Islet precursor cell (in vitro differentiated cells): ENCODE results near the gene TMEM132C.
A peak's percentile ranks its signal among the peaks of the same experiment; 100 is the strongest.

Experiments used
- DNase-seq: peaks from one replicate; pipeline ENCODE4 v3.0.0-alpha.2; 2018

TMEM132C gene

DNA sequence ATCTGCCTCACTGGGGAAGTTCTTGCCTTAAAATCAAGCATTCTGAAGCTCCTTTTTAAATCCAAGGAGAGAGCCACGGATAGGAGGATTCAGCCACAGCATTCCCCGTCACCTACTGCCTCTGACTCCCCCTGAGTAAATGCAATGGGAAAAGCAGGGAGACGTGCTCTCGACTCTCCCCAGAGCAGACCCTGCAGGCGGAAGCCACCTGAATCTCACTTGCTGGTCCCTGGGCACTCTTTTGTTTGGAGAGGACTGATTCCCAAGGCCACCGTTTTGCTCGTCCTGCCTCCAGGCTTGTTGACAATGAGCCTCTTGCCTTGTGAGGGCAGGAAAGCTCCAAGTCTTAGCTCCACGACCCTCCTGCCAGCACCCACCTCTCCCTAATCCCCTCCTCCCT is 352.3 kb downstream of the TMEM132C start:
- no peak for DNase-seq

DNA sequence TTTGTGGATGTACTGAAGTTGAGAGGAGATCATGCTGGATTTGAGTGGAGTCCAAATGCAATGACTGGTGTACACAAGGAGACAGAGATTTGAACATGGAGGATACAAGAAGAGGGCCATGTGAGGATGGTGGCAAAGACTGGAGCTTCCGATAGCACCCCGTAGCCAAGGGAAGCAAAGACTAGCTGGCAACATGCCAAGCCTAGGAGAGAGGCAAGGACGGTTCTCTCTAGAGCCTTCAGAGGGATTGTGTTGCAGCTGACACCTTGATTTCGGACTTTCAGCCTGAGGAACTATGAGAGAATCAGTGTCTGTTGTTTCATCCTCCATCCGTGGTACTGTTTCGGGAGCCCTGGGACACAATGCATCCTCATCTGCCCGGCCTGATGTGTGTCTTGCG is 354.3 kb downstream of the TMEM132C start:
- DNase-seq, result no peak

- DNase-seq, result no peak
Measured at GRCh38 chr12:128623748-128624147, 356.8 kb downstream of the TMEM132C start.

DNA sequence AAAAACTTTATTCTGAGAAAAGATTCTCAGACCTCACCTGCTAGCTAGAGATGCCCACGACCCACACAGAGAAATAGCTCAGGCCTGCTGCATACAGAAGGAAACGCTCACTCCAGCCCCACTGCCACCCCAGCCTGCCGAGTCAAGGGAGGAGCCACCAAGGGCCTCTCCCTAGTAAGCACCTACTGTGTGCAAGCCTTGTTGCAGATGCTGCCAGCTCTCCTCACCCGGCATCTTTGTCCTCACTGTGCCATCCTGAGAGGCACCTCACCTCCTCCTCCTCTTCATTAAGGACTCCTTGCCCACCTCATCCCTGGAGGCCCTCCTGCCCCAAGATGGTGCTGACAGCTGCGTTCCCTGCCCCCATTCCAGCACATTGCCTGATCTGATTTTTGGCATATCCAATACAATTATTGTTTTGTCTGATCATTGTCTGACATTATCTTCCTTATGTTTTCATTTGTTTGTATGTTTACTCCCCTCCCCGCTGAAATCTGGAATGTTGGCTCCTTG is 359.9 kb downstream of the TMEM132C start:
- DNase-seq, result no peak

DNA sequence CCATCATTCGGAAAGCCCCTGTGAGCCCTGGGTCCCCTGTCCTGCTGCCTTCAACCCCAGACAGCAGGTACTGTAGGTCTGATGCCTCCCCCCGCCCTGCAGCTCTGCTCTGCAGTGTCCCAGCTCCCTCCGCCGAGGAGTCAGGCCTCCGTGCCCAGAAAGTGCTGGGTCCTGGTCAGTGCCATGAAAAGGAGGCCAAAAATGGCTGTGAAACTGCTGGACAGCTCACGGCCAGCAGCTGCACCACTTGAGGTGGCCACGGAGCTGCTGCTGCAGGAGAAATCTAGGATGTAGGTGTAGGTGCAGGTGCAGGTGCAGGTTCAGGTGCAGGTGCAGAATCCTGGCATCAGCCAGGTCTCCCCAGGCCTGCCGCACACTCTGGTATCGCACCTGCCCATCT is 360.7 kb downstream of the TMEM132C start:
- no peak for DNase-seq

DNA sequence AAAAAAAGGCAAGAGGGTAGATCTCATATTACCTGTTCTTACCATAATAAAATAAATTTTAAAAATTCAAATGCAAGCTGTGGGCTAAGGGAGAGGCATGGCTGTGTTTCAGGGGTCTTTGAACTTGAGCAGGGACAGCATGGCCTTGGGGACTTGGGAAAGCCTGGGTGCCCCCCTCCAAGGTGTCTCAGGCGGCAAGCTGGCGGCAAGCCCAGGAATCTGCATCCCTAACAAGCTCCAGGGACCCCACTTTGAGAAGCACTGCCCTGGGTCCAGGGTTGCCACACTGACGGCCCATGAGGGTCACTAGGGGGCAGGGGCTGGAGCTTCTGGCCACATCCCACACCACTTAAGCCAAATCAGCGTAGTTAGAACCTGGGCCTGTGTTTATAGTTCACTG is 363.0 kb downstream of the TMEM132C start:
- no peak for DNase-seq

DNA sequence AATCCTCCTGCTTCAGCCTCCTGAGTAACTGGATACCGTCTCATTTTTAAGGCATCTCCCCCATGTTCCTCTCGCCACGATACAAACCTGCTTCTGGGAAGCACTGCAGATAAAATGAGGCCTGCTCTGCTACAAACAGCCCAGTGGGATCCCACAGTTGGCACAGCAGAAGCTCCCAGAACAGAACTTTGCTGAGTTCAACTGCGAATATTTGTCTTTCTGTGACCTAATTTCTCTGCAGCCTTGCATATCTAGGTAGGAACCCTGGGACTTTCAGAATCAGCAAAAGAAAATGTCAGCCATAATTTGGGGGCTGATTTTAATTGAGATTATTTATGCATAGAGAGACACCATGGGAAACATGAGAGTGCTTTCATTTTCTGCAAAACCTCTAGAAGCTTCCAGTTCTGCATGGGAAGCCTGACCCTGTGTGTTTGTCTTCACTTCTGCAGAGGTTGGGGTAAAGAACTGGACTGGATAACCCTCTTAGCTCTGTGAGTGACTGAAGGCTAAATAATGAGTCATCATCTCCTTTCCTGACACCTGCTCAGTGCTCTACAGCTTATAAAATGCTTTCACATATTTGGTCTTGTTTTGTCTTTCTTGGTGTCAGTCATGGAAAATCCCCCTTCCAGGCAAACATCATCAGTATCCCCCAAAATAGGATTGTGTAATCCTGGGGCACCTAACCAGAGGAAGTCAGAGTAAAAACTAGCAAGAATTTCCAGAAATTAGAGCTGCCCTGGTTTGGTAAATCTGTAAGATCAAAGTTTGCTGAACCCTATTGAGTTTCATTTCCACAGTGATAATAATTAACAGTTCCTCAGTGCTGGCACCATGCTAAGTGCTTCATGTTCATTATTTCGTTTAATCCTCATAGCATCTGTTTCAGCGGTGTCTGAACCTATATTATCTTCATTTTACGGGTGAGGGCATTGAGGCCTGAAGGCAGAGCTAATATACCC is 371.0 kb downstream of the TMEM132C start:
- DNase-seq, result no peak

- DNase-seq, result no peak
Measured at GRCh38 chr12:128639089-128639488, 372.1 kb downstream of the TMEM132C start.

GRCh38 chr12:128643155-128643554 is 376.2 kb downstream of the TMEM132C start:
- no peak for DNase-seq

DNA sequence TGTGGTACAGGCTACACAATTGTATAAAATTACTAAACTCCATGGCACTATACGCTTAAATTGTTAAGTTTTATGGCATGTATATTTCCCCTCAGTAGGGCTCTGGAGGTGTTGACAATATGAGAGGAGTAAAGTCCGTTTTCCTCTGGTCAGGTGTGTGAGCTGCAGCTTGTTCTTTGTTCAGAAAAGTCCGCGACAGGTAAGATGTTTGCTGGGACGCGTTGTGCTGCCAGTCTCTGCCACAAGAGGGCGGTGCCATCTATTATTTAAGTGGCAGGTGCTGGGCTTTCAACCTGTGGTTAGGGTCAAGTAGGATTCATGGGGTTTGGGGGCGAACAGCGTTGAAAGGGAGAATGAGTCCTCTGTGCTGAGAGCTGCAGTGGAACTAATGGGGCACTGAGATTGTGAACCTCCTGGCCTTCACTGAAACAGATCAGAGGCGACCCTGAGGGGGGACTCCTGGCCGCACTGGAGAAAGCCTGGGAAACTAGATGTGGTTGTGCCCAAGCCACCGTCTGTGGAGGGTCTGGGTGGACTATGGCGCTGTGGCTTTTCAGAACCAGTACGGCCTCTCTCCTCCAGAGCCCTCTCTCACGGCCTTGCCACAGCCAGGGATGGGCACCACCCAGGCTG is 377.8 kb downstream of the TMEM132C start:
- DNase-seq, result peak; percentile 81

DNA sequence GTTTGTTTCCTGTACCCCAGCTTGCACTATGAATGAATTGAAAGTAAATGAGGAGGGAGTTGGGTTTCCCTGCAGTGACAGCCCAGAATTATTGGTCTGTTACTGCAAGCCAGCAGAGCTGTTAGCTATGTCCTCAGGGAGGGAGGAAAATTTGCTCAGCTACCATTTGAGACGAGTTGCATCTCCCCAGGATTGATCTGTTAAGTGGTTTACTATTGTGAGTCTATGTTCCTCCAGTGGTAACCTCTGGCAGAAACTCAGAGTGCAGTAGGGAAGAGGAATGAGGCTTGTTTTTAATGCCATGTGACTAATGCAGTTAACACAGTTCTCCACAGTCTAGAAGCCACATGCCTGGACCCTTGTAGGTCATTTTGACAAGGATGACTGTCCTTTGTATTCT is 382.9 kb downstream of the TMEM132C start:
- DNase-seq, result no peak

DNA sequence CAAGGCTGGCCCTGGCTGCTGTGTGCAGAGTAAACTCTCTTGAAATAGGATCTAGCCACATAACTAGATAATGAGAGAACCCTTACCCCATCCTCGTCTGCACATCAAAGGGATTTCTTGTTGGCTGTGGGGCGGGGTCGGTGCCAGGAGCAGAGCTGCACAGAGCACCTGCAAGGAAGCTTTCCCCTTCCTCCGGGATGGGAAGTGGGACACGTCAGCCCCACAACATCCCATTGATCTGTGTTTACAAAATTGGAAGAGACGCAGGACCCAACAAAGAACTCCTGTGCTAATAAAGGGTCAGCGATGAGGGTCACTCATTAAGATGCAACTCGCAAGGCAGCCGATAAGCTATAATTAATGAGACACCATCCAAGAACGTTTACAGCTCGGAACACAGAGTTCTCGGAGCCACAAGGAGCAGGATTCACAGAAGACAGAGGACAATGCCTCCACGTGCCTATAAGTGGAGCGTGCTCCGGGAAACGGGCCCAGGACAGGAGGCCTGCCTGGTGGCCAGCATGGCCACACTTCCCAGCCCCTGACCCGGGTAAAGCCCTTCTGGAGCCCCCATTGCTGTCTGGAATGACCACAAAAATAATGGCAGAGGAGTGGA is 385.3 kb downstream of the TMEM132C start:
- no peak for DNase-seq

GRCh38 chr12:128654468-128654867 is 387.5 kb downstream of the TMEM132C start:
- no peak for DNase-seq

DNA sequence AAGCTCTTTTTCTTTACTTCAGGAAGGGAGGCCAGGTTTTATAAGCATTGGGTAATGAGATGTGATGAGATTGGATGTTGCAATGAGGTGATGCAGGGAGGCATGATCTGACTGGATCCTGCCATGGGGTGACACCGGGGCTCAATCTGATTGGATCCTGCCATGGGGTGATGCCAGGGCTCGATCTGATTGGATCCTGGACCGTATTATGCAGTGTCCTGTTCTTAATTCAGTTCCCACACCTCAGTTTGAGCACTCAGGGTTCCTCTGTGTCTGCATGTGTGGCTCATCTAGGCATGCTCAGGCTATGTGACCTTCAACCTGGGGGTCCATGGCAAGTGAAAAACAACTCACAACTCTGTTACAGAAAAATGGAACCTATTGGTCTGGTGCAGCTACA is 390.4 kb downstream of the TMEM132C start:
- no peak for DNase-seq

DNA sequence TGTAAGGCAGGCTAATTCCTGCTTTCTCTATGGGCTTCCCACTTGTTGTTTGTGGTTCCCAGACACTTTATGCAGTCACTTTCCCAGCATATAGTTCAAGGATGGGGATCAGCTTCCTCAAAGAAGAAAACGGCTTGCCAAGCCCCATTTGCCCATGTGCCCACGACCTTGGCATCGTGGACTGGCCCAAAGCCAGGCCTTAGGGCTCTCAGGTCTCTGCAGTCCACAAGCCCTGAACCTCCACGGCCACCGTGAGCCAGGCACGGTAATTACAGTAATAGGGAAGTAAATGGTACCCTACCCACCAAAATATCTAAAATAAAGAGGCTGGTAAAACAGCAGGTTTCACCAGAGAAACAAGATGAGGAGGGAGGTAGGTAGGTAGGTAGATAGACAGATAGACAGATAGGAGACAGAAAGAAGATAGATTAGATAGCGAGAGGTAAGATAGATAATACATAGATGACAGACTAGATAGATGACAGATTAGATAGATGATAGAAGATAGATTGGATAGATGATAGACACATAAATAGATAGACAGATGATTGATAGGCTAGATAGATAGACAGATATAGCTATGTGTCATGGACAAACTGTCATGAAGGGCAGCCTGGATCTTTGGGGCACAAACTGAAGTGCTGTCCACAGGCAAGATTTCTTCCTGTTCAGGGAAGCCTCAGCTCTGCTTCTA is 393.7 kb downstream of the TMEM132C start:
- DNase-seq, result no peak

GRCh38 chr12:128661226-128661569 is 394.2 kb downstream of the TMEM132C start:
- no peak for DNase-seq

GRCh38 chr12:128662101-128662500 is 395.1 kb downstream of the TMEM132C start:
- no peak for DNase-seq

DNA sequence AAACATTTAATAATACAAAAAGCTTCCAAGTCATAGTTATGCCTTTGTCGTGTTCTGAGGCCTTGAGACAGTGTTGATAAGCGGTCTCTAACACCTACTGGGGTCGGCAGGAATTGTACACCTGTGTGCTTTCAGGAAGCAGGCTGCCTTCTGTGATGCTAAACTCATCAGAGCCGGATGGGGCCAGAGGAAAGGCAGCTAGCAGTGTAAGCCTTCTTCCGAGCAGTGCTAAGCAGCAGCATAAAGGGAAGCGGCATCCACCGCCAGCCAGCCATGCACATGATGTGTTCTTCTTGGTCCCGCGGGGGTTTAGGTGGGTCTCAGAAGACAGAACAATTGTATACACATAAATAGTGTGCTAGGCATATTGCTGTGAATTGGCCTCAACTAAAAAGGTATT is 397.5 kb downstream of the TMEM132C start:
- DNase-seq, result no peak

- no peak for DNase-seq
Measured at GRCh38 chr12:128667193-128667592, 400.2 kb downstream of the TMEM132C start.

- DNase-seq, result no peak
Measured at GRCh38 chr12:128671528-128672042, 404.6 kb downstream of the TMEM132C start.

DNA sequence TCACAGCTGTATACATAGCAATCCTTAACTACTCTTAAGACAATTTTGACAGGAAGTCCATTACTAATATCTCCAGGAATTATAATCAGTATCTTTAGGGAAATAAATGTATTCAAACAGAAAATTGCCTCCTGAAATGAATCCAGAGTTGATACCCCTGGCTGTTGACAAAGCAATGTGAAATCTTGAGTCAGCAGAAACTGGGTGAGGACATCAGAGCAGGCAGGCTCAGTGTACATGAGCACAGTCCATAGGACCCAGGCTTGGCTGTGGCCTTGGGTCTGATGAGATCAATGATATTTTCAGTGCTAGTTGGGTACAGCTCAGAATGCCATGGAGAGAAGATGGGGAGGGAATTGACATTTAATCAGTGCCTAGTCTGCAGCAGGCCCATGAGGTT is 405.5 kb downstream of the TMEM132C start:
- no peak for DNase-seq

DNA sequence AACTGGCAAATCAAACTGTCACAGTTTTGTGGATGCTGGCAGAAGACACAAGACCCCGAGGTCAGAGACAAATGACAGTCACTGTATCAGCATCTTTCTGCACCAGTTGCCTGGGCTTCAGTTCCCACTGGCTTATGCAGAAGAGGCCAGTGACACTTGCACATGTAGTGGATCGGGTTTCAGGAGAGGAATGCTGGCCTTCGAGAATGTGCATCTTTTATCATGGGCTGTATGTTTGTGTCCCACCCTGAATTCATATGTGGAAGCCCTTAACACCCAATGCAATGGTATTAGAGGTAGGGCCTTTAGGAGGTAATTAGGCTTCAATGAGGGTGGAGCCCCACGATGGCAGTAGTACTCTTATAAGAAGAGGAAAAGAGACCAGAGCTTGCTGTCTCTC is 405.9 kb downstream of the TMEM132C start:
- DNase-seq, result no peak

GRCh38 chr12:128675576-128675975 is 408.6 kb downstream of the TMEM132C start:
- DNase-seq, result no peak
